HEK293T (cell line): ENCODE measurements around the gene GIPC2.

Experiments
- BHLHE40 ChIP-seq: fragments of 450-650 bp; IDR thresholded peaks from 2 replicates; pipeline ENCODE4 v1.6.1; 2016; ENCODE audit warnings: mild to moderate bottlenecking, moderate library complexity, borderline replicate concordance
- FOXK2 ChIP-seq: fragments of 450-650 bp; IDR thresholded peaks from 2 replicates; pipeline ENCODE4 v1.6.1; 2016; ENCODE audit warnings: mild to moderate bottlenecking
- TARDBP ChIP-seq: fragments of 450-650 bp; IDR thresholded peaks from 2 replicates; pipeline ENCODE4 v1.6.1; 2016

GRCh38 chr1:78165816-78166215 lies 120.0 kb downstream of the GIPC2 start:
- TF ChIP-seq TARDBP (no peak), FOXK2 (no peak), BHLHE40 (no peak)
